Measurements from ENCODE around the gene INPP5A.

DNA sequence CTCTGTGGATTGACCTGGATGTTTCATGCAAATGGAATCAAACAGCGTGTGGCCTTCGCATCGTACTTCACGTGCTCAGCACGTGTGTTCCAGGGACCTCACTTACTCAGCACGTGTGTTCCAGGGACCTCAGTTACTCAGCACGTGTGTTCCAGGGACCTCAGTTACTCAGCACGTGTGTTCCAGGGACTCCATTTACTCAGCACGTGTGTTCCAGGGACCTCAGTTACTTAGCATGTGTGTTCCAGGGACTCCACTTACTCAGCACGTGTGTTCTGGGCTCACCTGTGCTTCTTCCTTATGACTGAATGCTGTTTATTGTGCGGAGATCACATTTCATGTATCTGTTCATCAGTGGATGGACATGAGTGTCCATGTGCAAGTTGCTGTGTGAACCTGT lies 22.0 kb downstream of the INPP5A start:
- no peak for TF ChIP-seq KAT2A (conservative IDR thresholded peaks at IDR 0.05; ENCODE audit: control insufficient read depth, low read depth, low read length)
- no peak for TF ChIP-seq ZBTB33 (IDR thresholded peaks at IDR 0.05)
- TF ChIP-seq, protein P1, sequence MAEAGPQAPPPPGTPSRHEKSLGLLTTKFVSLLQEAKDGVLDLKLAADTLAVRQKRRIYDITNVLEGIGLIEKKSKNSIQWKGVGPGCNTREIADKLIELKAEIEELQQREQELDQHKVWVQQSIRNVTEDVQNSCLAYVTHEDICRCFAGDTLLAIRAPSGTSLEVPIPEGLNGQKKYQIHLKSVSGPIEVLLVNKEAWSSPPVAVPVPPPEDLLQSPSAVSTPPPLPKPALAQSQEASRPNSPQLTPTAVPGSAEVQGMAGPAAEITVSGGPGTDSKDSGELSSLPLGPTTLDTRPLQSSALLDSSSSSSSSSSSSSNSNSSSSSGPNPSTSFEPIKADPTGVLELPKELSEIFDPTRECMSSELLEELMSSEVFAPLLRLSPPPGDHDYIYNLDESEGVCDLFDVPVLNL (IDR thresholded peaks at IDR 0.05; ENCODE audit: low read depth, low read length), result no peak
- no peak for TF ChIP-seq RFX5 (IDR thresholded peaks at IDR 0.05; ENCODE audit: low read depth, low read length)
- no peak for TF ChIP-seq CTCF (IDR thresholded peaks at IDR 0.05 in 2 of 3, conservative IDR thresholded peaks at IDR 0.05 in 1 of 3; ENCODE audit: control insufficient read depth in 2 of 3, extremely low read depth in 1 of 3, insufficient read depth in 1 of 3, low read depth in 3 of 3, low read length in 3 of 3)
- TF ChIP-seq POLR2AphosphoS5 (IDR thresholded peaks at IDR 0.05; ENCODE audit: low read length), result no peak
- TF ChIP-seq ZBTB11 (CRISPR knock-in tag; IDR thresholded peaks at IDR 0.05), result no peak
- TF ChIP-seq, protein P2, sequence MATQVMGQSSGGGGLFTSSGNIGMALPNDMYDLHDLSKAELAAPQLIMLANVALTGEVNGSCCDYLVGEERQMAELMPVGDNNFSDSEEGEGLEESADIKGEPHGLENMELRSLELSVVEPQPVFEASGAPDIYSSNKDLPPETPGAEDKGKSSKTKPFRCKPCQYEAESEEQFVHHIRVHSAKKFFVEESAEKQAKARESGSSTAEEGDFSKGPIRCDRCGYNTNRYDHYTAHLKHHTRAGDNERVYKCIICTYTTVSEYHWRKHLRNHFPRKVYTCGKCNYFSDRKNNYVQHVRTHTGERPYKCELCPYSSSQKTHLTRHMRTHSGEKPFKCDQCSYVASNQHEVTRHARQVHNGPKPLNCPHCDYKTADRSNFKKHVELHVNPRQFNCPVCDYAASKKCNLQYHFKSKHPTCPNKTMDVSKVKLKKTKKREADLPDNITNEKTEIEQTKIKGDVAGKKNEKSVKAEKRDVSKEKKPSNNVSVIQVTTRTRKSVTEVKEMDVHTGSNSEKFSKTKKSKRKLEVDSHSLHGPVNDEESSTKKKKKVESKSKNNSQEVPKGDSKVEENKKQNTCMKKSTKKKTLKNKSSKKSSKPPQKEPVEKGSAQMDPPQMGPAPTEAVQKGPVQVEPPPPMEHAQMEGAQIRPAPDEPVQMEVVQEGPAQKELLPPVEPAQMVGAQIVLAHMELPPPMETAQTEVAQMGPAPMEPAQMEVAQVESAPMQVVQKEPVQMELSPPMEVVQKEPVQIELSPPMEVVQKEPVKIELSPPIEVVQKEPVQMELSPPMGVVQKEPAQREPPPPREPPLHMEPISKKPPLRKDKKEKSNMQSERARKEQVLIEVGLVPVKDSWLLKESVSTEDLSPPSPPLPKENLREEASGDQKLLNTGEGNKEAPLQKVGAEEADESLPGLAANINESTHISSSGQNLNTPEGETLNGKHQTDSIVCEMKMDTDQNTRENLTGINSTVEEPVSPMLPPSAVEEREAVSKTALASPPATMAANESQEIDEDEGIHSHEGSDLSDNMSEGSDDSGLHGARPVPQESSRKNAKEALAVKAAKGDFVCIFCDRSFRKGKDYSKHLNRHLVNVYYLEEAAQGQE (IDR thresholded peaks at IDR 0.05; ENCODE audit: low read depth, low read length), result no peak
- no peak for TF ChIP-seq HSF1 (IDR thresholded peaks at IDR 0.05; ENCODE audit: low read depth, low read length)
- TF ChIP-seq POLR2A (IDR thresholded peaks at IDR 0.05; ENCODE audit: low read depth, low read length), result no peak

All from GM12878 (cell line).